HG03135 (cell line): ENCODE measurements around the gene KDM4B.

Source experiments
- ATAC-seq: cut with Tn5 transposase; IDR thresholded peaks from one replicate; pipeline ENCODE4 v1.9.1; 2021; ENCODE audit warnings: mild to moderate bottlenecking, moderate library complexity; ENCODE audit not compliant: unreplicated experiment

The KDM4B gene

GRCh38 chr19:5132206-5132560 lies 163.3 kb downstream of the KDM4B start:
- no peak for ATAC-seq

- no peak for ATAC-seq
Measured at GRCh38 chr19:5132698-5133651, 164.1 kb downstream of the KDM4B start.

DNA sequence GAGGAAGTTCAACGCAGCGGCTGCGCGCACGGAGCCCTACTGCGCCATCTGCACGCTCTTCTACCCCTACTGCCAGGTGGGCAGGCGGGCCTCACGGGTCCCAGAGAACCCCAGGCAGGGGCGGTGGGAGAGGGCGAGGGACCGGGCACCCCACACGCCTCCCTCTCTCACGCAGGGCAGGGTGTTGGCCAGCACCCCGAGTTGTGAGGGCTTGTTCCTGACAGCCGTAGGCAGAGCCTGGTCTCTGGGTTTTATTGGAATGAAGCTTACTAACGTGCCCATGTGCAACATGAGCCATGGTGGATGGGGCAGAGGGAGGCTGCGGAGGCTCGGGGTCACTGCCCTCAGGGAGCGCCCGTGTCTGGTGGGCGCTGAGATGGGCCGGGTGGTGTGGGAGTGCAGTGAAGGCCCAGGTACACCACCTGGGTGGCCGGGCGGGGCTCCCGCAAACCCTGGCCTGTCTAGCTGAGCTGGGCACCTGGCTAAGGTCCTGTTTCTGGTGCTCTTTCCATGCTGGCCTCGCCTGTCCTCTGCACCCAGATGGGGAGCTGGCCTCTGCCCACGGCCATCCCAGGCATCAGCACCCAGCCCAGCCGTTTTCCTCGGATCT lies 165.2 kb downstream of the KDM4B start:
- ATAC-seq, result no peak

- ATAC-seq, result no peak
Measured at GRCh38 chr19:5134691-5135090, 165.8 kb downstream of the KDM4B start.

- ATAC-seq, result no peak
Measured at GRCh38 chr19:5136073-5136855, 167.4 kb downstream of the KDM4B start.

GRCh38 chr19:5137114-5137513 lies 168.2 kb downstream of the KDM4B start:
- no peak for ATAC-seq

DNA sequence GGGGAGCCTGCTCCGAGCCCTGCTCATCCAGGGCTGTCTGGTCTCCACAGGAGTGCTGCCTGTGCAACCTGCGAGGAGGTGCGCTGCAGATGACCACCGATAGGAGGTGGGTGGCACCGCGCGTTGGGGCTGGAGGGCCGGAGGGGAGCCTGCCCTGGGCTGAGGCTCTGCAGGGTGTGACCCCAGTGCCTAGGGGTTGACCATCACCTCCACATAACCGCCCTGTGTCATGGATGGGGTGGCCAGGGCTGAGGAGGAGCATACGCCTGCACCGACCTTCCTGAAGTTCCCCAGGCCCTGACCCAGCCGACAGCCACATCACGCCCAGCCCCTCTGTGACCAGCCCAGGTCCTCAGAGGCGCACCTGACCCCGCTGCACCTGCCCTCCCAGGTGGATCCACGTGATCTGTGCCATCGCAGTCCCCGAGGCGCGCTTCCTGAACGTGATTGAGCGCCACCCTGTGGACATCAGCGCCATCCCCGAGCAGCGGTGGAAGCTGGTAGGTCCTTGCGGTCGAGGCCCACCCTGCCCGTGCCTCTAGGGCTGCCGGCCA lies 168.7 kb downstream of the KDM4B start:
- ATAC-seq, result no peak

DNA sequence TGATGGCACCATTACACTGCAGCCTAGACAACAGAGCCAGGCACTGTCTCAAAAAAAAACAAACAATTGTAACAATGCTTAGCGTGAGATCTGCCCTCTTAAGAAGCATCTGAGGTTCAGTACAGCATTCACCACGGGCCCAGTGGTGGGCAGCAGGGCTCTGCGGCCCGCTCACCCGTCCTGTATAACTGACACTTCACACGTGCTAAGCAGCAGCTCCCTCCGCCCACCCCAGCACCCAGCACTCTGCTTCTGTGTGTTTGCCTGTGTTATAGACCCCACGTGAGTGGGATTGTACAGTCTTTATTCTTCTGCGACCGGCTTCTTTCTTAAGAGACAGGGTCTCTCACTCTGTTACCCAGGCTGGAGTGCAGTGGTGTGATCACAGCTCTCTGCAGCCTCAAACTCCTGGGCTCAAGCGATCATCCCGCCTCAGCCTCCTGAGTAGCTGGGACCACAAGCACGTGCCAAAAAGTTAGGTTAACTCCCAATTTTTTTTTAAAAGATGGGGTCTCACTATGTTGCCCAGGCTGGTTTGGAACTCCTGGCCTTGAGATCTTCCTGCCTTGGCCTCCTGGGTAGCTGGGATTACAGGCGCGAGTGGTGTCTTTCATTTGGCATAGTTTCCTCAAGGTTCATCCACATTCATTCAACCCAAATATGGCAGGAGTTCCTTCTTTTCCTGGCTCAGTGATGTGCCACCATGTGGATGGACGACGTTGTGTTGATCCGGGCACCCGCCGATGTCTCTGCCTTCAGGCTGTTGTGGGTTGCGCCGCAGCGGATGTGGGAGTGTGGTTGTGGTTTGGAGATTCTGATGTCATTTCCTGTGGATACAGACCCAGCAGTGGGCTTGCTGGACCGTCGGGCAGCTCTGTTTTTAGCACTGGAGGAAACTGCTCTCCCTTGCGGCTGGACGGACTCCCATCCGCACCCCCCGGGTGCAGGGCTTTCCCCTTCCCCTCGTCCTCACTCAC lies 170.0 kb downstream of the KDM4B start:
- no peak for ATAC-seq

DNA sequence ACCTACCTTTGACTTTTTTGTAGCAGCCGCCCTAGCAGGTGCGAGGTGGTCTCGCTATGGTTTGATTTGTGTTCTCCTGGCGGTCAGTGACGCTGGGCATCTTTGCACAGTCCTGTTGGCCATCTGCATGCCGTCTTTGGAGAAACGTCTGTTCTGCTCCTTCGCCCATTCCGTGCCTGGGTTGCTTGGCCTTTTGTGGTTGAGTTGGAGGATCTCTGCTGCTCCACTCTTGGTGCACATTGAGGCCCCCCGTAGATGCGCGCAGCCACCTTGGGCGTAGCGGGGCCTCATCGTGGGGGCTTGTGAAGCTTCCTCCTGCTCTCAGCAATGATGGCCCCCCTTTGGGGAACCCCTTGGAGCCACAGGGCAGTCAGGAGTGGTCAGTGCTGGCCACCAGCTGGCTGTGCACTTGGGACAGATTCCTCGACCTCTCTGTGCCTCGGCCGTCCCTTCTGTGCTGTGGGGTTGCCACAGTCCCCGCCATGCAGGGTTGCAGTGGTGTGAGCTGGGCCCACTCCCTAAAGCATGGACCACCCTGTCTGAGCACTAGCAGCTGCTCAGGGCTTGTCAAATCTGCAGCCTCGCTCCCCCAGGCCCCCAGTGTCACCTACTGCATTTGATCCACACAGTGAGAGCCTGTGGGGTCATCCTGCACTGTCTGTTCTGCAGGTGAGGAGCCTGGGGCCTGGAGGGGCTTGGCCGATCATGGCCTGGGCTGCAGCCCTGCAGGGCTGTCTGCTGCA lies 170.8 kb downstream of the KDM4B start:
- ATAC-seq, result no peak

DNA sequence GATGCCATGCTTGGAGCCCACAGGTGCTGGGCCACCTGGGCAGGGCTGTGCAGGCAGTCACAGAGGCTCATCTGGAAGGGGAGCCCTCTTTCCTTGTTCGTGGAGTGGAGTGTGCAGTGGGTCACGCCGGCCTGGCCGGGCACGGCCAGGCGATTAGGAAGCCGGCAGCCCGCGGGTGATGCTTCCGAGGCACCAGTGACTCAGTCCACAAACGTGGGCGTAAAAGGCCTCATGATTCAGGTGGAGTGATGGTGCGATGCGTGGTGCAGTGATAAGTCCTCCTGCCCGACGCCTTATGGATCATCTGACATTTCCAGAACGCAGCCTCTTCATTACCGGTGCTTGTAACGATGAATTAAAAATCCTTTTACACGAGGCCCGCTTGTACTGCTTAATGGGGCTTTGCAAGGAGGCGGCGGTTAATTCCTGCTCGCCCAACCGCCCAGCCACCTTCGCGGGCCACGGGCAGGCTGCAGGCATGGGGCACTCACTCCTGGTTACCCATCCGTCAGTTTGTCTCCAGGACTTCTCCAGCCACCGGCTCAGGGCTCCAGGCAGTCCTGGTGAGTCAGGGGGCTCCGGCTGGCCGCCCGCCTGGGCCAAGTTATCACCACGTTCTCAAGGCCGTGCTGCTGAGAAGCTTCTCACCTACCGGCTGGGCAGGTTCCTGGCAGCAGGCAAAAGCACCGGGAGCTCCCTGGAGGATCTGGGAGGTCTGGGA lies 172.4 kb downstream of the KDM4B start:
- no peak for ATAC-seq

GRCh38 chr19:5141850-5142724 lies 173.2 kb downstream of the KDM4B start:
- ATAC-seq, result no peak

DNA sequence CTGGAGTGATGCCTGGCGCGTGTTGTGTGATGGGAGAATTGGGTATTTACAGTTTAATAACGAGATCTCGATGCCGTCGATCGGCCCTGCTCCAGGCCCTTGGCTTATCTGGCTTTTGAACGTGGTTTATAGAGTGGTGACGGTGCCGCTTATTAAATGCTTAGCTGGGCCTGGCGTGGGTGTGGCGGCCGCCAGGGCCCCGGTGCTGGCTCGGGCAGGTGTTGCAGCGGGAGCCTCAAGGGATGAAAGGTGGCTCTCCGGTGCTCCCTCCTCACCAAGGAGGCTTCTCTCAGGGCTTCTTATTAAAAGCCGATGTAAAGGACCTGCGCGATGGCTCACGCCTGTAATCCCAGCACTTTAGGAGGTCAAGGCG lies 173.8 kb downstream of the KDM4B start:
- ATAC-seq, result no peak

- ATAC-seq, result no peak
Measured at GRCh38 chr19:5143471-5144411, 174.8 kb downstream of the KDM4B start.

- no peak for ATAC-seq
Measured at GRCh38 chr19:5144545-5145179, 175.7 kb downstream of the KDM4B start.

DNA sequence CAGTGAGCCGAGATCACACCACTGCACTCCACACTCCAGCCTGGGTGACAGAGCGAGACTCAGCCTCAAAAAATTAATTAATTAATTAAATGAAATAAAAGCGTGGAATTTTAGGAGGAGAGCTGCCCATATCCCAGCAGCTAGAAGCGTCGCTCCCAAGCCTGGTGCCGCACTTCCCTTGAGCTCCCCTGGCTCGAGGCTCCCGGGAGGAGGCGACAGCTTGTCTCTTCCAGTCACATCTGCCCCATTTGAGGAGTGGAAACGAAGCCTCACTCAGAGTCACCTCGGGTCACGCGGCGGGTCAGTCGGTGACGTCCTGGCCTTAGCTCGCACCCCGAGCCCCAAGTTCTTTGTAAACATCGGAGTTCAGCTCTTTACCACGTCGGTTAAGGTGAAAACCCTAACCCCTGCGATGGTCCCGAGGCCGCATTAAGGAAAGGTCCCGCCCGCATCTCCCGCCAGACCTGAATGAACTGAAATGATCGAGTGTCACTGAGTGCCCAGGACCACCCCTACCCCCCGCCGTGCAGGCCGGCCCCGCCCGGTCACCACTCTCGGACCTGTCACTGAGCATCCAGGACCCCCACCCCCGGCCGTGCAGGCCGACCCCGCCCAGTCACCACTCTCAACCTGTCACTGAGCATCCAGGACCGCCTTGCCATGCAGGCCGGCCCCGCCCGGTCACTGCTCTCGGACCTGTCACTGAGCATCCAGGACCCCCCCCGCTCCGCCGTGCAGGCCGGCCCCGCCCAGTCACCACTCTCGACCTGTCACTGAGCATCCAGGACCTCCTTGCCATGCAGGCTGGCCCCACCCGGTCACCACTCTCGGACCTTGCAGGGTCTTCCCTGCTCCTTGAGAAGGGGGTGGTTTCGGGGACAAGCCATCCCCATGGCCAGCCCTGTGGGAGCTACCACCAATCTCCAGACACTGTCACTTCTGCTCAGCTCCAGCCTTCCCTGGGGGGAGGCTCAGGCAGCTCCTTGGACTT lies 176.9 kb downstream of the KDM4B start:
- ATAC-seq, result no peak
